ENCODE results near the gene PFDN5.

GRCh38 chr12:53346491-53346890 lies 51.1 kb downstream of the PFDN5 start:
- TF ChIP-seq CTCF (IDR thresholded peaks at IDR 0.05) (no peak), POLR2A (IDR thresholded peaks at IDR 0.05) (no peak)
